GM18526 (cell line): ENCODE measurements around the gene HIRIP3.

Experiments
- POLR2A ChIP-seq: IDR thresholded peaks from 3 replicates; pipeline ENCODE4 v1.6.1; 2011; ENCODE audit not compliant: insufficient read length; ENCODE audit errors: extremely low read depth

Gene HIRIP3

DNA sequence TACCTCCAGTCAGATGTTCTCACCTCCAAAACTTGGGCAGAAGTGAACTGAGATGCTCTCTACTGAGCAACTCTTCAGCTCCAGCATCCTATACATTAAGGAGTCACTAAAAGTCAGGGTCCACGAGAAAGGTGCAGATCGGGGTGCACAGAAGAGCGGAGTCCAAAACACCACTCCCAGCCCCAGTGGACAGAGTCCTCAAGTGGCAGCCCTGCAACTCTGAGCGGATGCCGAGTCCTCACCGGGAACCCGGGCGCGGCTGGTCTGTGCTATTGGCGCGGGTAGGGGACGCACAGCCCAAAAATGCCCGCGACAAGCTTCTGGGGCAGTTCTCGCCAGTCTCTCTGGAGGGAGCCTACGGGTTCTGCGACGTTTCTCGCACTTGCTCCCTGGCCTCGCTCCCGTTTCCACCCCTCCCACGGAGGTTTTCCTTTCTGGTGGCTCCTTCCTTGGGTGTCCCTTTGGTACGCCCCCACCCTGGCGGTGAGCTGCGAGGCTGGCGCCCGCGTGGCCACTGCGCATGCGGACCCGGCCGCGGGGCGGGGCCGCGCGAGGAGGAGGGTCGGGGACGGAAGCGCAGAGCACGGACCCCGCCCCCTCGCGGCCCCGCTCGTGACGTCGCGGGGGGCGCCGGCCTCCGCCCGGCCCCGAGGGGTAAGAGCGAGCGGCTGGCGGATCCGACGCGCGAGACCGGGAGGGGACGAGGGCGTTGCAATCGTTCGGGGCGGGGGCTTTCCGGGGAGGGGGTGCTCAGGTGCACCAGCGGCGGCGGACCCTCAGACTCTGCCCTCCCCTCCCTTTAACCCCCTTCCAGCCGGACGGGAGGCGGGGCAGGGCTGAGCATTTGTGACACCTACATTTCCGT, 33.7 kb downstream of the HIRIP3 start, which contains the start of gene TMEM219:
TSS of gene TMEM219 (plus strand) at position 601 of the 865 bp plus-strand sequence. CDS start 1,065 bp downstream, outside the sequence.
- TF ChIP-seq POLR2A = peak; percentile 69

- TF ChIP-seq POLR2A = no peak
Observed at GRCh38 chr16:29961127-29961478, 34.3 kb downstream of the HIRIP3 start.

- no peak for TF ChIP-seq POLR2A
Observed at GRCh38 chr16:29959293-29959692, 36.1 kb downstream of the HIRIP3 start.

DNA sequence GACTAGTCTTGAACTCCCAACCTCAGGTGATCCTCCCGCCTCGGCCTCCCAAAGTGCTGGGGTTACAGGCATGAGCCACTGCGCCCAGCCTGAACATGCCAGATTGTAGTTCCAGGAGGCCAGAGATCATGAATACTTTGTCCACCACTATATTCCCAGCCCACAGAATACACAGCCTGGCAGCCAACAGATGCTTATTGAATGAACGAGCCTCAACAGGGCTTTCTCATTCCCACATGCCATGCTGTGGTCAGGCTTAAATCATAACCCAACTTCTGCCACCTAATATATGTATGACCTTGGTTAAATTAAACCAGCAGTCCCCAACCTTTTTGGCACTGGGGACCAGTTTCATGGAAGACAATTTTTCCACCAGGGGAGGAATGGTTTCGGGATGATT, 36.7 kb downstream of the HIRIP3 start:
- TF ChIP-seq POLR2A = no peak

DNA sequence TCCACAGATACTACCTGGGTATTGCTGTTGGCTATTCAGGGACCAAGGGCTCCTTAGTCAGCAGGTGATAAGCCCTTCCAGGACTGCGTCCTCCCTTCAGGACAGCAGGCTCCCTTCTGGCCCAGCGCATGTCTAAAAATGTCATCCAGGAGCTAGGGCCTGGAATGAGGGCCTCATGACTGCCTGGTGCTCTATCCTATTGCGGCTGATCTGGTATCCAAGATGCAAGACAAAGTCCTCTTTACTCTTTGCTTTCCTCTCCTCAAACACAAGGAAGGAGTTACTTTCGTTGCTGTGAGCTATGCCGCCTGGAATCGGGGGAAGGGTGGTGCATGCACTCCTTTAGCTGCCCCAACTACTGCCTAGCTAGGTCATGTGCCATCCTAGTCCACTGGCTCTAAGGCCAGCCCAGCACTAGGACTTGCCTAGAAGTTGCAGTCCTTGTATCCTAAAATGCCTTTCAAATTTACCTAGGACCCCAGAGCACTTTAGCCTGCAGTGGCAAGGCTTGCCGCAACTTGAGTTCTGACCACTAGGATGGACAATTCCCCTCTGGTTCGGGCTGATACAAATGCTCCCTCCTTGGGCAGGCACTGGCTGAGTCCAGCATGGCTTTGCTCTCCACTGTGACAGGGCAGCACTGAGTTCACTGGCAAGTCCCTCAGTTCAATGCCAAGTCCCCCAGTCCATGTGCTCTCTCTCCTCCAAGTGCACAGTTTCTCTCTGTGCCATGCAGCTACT, 43.6 kb downstream of the HIRIP3 start:
- no peak for TF ChIP-seq POLR2A

GRCh38 chr16:29950806-29951461, 44.5 kb downstream of the HIRIP3 start:
- no peak for TF ChIP-seq POLR2A

- TF ChIP-seq POLR2A = no peak
Observed at GRCh38 chr16:29947897-29948296, 47.5 kb downstream of the HIRIP3 start.

- TF ChIP-seq POLR2A = no peak
Observed at GRCh38 chr16:29943846-29944799, 51.3 kb downstream of the HIRIP3 start.
